ENCODE measurements around the gene NOVA2.

NOVA2 gene, protein sequence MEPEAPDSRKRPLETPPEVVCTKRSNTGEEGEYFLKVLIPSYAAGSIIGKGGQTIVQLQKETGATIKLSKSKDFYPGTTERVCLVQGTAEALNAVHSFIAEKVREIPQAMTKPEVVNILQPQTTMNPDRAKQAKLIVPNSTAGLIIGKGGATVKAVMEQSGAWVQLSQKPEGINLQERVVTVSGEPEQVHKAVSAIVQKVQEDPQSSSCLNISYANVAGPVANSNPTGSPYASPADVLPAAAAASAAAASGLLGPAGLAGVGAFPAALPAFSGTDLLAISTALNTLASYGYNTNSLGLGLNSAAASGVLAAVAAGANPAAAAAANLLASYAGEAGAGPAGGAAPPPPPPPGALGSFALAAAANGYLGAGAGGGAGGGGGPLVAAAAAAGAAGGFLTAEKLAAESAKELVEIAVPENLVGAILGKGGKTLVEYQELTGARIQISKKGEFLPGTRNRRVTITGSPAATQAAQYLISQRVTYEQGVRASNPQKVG

GRCh38 chr19:45973553-45974338 lies at the start of gene NOVA2:
TSS of gene NOVA2 (minus strand) at chr19:45973865. CDS start at chr19:45973351, 514 bp downstream.
- DNase-seq (ENCODE audit: low read depth in 2 of 2): peak; percentile 25 to 48

DNA sequence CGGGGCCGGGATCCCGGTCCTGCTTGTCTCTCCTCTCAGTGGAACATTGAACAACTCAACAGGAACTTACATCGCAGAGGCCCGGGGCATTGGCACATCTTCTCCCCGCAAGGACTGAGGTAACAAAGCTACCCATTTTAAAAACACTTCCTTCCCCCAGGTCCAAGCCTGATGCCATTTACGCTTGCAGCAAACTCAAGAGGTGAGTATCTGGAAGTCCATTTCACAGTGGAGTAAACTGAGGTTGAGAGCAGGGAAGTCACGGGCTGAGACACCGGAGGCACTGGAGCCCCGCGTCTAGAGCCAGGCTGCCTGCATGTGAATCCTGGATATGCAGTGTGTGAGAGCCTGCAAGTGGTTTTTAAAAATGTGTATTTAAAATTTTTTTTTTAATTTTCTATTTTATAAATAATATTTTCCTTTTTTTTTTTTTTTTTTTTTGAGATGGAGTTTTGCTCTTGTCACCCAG lies 49.7 kb upstream of the NOVA2 start:
- DNase-seq (ENCODE audit: low read depth in 2 of 2): no peak

GRCh38 chr19:46022431-46023310 lies 49.0 kb upstream of the NOVA2 start, which contains the start of gene PGLYRP1:
TSS of gene PGLYRP1 (minus strand) at chr19:46023053. CDS start at chr19:46023021, 32 bp downstream.
- DNase-seq (ENCODE audit: low read depth in 2 of 2): no peak

DNA sequence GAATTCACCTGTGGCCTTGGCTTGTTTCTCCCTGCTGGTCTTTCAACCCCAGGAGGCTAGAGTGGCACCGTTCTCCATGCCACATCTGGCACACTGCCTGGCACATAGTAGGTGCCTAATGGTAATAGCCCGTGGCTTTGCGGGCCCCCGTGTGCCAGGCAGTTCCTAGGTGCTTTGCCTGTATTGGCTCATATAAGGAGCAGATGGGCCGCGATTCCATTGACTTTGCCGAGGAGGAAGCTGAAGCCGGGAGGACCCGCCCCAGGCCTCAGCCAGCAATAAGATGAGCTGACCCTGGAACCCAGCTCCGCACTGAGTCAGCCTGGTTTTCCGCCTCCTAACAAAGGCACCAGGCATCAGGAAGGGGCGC lies 48.4 kb upstream of the NOVA2 start:
- DNase-seq (ENCODE audit: low read depth in 2 of 2): no peak

DNA sequence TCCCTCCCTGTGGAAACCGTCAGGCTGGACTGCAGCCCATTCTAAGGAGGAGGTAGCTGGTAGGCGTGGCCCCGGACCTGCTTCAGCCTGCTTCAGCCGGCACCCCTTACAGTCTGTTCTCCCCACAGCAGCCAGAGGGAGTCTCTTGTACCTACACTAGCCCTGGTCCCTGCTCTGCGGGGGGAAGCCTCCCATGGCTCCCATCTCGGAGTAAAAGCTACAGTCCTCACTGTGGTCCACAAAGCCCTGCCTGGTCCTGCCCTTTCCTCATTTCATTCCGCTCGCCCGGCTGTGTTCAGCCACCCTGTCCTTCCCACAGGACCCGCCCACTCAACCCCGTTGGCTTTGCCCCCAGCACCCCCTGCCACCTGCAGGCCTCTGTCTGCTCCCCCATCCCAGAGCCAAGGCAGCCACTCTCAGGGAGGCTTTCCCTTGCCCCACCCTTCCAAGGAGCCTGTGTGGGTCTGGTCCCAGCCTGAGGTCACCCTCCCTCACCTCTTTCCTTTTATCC lies 47.9 kb upstream of the NOVA2 start:
- no peak for DNase-seq (ENCODE audit: low read depth in 2 of 2)

DNA sequence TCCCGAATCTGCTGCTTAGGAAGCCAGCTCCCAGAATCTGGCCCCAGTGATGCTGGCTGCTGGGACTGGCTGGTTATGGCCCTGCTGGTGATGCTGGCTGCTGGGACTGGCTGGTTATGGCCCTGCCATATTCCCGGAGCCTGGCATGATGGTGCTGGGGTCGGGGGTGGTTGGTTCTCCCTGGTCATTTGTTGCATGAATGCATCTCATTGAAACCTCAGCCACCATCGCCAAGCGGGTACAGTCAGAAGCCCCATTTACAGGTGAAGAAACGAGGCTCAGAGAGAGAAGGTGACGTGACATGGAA lies 47.1 kb upstream of the NOVA2 start:
- no peak for DNase-seq (ENCODE audit: low read depth in 2 of 2)

- no peak for DNase-seq (ENCODE audit: low read depth in 2 of 2)
Observed at GRCh38 chr19:46019270-46019669, 45.6 kb upstream of the NOVA2 start.

GRCh38 chr19:46018729-46019251 lies 45.1 kb upstream of the NOVA2 start:
- no peak for DNase-seq (ENCODE audit: low read depth in 2 of 2)

GRCh38 chr19:46017874-46018675 lies 44.4 kb upstream of the NOVA2 start:
- DNase-seq (ENCODE audit: low read depth in 2 of 2): no peak

DNA sequence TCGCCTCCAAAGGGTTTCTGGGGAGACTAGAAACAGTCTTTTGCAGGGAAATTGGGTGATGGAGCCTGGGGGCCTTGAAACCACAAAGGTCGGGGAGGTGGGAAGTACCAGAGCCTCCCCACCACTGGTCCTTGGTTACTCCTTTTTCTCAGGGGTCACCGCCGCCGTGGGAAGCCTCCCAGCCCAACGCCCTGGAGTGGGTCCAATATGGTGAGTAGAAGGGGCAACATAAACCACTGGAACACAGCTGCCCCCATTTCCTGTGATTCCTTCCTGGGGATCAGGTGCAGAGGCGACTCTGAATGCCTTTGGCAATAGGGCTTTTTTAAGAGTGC lies 43.4 kb upstream of the NOVA2 start:
- no peak for DNase-seq (ENCODE audit: low read depth in 2 of 2)

- peak; percentile 71 for DNase-seq (ENCODE audit: low read depth in 2 of 2)
Observed at GRCh38 chr19:46016426-46017094, 42.9 kb upstream of the NOVA2 start.

- DNase-seq (ENCODE audit: low read depth in 2 of 2): peak; percentile 16 to 18
Observed at GRCh38 chr19:46015687-46016425, 42.2 kb upstream of the NOVA2 start.

DNA sequence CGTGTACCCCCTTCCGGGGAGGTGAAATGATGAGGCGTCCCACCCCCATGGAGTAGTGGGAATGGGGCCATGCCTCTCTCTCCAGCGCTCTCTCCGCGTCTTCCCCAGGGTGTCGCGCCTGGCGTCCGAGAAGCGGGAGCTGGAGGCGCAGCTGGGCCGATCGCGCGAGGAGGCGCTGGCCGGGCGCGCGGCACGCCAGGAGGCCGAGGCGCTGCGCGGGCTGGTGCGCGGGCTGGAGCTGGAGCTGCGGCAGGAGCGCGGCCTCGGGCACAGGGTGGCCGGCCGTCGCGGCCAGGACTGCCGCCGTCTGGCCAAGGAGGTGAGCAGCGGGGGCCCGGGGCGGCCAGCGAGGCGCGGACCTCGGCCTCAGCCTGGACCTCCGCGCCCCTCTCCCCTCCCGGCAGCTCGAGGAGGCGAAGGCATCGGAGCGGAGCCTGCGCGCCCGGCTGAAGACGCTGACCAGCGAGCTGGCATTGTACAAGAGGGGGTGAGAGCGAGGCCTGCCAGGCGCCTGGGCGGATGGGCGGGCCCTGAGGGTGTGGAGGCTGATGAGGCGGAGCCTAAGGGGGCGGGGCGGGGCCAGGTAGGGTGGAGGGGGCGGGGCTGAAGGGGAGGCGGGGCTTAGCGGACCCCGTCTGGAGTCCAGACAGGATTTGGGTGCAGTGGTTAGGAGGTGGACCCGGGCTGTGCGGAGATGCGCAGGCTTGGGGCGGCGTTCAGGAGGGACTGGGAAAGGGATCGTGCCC lies 41.4 kb upstream of the NOVA2 start:
- peak; percentile 36 to 43 for DNase-seq (ENCODE audit: low read depth in 2 of 2)

DNA sequence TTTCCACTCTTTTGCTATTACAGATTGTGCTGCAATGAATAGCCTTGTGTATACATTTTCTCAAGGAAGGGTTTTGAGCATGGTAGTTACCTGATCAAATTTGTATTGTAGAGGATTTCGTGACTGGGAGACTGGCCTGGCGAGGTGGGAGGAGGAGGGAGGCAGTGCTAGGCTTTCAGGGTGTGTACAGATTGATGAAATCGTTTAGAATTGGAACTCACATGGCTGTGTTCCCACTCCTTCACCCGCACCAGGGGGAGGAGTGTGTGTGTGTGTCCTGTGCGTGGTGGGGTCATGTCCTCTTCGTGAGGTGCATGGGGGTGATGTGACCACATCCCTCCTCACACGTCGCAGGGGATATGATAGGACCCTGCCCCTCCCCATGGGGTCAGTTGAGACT lies 40.9 kb upstream of the NOVA2 start:
- DNase-seq (ENCODE audit: low read depth in 2 of 2): no peak

DNA sequence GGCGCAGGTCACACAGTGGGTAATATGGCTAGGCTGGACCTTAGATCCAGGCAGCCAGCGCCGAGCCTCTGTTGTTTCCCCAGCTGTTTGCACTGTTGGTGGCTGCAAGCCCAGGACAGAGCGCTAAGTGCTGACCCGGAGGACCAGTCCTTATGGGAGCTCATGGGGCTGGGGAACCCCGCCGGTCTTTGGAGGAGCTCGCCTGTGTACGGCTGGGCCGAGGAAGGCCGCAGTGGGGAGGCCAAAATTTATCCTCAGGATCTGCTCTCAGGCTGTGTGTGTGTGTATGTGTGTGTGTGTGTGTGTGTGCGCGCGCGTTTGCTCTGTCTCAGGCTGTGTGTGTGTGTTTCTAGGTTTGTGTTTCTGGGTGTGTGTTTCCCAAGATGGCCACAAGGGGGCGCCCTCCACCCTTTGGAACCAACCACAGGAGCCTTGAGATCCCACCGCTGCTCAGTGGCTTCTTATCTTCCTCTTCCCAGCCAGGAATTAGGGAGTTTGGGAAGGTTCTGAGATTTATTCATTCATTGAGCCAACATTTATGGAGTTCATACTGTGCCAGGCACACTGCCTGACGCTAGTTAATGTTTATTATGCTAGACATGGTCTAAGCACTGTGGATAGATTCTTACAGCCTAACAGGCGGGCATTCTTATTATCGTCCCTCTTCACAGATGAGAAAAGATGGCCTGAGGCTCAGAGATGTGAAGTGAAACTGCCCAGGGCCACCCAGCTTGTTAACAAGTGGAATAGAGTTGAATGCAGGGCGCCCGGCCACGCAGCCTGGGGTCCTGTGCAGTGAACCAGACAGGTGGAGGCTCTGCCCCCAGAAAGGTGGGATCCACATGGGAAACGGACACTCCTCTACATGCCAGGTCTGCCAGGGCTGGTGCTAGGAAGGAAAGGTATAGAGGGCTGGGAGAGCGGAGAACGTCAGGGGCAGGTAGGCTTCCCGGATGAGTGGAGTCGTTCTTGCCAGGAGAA lies 36.2 kb upstream of the NOVA2 start:
- peak; percentile 22 to 38 for DNase-seq (ENCODE audit: low read depth in 2 of 2)

- no peak for DNase-seq (ENCODE audit: low read depth in 2 of 2)
Observed at GRCh38 chr19:46006411-46006810, 32.7 kb upstream of the NOVA2 start.

GRCh38 chr19:46002678-46003275 lies 29.1 kb upstream of the NOVA2 start:
- DNase-seq (ENCODE audit: low read depth in 2 of 2): no peak

Data from stimulated activated CD8-positive, alpha-beta memory T cell treated with anti-CD3 and anti-CD28 coated beads, Interleukin-15, amount 100 ng/mL, for 48 hours (primary cell).